ENCODE measurements around the gene ZNF664.

- TF ChIP-seq CEBPB (IDR thresholded peaks at IDR 0.05; ENCODE audit: low read depth, low read length) (peak; percentile 23; the same call in 1 of the 2 replicates), CTCF (conservative IDR thresholded peaks at IDR 0.05; ENCODE audit: low read depth, low read length) (no peak), POLR2A (IDR thresholded peaks at IDR 0.05; ENCODE audit: low read depth, low read length) (no peak), RFX5 (IDR thresholded peaks at IDR 0.05; ENCODE audit: low read depth, low read length) (no peak), BHLHE40 (IDR thresholded peaks at IDR 0.05; ENCODE audit: low read depth, low read length) (no peak), FOS (IDR thresholded peaks at IDR 0.05; ENCODE audit: low read depth, low read length) (no peak)
Measured at GRCh38 chr12:124036171-124036598, 63.2 kb downstream of the ZNF664 start.

Data from IMR-90 (cell line).